GM19351 (cell line): ENCODE data around the gene HIRIP3.
"Not testable (repeated sequence)": the region's sequence is repeated elsewhere in the genome, so short reads cannot be mapped to it uniquely, and the experiment has no call there.

ENCODE experiments used
- ATAC-seq: cut with Tn5 transposase; IDR thresholded peaks from one replicate; pipeline ENCODE4 v1.9.1; 2021; ENCODE audit warnings: mild to moderate bottlenecking, moderate library complexity; ENCODE audit not compliant: unreplicated experiment

HIRIP3 gene

DNA sequence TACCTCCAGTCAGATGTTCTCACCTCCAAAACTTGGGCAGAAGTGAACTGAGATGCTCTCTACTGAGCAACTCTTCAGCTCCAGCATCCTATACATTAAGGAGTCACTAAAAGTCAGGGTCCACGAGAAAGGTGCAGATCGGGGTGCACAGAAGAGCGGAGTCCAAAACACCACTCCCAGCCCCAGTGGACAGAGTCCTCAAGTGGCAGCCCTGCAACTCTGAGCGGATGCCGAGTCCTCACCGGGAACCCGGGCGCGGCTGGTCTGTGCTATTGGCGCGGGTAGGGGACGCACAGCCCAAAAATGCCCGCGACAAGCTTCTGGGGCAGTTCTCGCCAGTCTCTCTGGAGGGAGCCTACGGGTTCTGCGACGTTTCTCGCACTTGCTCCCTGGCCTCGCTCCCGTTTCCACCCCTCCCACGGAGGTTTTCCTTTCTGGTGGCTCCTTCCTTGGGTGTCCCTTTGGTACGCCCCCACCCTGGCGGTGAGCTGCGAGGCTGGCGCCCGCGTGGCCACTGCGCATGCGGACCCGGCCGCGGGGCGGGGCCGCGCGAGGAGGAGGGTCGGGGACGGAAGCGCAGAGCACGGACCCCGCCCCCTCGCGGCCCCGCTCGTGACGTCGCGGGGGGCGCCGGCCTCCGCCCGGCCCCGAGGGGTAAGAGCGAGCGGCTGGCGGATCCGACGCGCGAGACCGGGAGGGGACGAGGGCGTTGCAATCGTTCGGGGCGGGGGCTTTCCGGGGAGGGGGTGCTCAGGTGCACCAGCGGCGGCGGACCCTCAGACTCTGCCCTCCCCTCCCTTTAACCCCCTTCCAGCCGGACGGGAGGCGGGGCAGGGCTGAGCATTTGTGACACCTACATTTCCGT lies 33.7 kb downstream of the HIRIP3 start, which contains the start of gene TMEM219:
Gene TMEM219 (plus strand): TSS at position 601 of the 865 bp plus-strand sequence. CDS start 1,065 bp downstream, outside the sequence.
- ATAC-seq = peak; percentile 79

DNA sequence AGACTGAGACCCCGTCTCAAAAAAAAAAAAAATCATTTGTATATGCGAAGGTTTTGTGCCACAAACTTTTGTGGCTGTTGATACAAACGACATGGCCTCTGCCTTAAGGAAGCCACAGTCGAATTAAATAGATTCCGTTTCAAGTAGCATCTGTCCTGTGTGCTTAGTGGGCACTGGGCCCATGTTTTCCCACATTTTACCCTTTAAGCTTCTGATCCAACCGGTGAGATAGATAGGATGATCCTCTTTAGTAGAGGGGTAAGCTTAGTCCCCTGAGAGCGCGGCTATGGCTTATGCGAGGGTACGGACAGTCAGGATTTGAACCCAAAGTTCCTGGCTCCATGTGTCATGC lies 34.3 kb downstream of the HIRIP3 start:
- ATAC-seq = no peak

GRCh38 chr16:29959821-29960220 lies 35.6 kb downstream of the HIRIP3 start:
- not testable (repeated sequence) for ATAC-seq

- ATAC-seq = no peak
Measured at GRCh38 chr16:29959293-29959692, 36.1 kb downstream of the HIRIP3 start.

DNA sequence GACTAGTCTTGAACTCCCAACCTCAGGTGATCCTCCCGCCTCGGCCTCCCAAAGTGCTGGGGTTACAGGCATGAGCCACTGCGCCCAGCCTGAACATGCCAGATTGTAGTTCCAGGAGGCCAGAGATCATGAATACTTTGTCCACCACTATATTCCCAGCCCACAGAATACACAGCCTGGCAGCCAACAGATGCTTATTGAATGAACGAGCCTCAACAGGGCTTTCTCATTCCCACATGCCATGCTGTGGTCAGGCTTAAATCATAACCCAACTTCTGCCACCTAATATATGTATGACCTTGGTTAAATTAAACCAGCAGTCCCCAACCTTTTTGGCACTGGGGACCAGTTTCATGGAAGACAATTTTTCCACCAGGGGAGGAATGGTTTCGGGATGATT lies 36.7 kb downstream of the HIRIP3 start:
- ATAC-seq = no peak

DNA sequence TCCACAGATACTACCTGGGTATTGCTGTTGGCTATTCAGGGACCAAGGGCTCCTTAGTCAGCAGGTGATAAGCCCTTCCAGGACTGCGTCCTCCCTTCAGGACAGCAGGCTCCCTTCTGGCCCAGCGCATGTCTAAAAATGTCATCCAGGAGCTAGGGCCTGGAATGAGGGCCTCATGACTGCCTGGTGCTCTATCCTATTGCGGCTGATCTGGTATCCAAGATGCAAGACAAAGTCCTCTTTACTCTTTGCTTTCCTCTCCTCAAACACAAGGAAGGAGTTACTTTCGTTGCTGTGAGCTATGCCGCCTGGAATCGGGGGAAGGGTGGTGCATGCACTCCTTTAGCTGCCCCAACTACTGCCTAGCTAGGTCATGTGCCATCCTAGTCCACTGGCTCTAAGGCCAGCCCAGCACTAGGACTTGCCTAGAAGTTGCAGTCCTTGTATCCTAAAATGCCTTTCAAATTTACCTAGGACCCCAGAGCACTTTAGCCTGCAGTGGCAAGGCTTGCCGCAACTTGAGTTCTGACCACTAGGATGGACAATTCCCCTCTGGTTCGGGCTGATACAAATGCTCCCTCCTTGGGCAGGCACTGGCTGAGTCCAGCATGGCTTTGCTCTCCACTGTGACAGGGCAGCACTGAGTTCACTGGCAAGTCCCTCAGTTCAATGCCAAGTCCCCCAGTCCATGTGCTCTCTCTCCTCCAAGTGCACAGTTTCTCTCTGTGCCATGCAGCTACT lies 43.6 kb downstream of the HIRIP3 start:
- ATAC-seq = no peak

DNA sequence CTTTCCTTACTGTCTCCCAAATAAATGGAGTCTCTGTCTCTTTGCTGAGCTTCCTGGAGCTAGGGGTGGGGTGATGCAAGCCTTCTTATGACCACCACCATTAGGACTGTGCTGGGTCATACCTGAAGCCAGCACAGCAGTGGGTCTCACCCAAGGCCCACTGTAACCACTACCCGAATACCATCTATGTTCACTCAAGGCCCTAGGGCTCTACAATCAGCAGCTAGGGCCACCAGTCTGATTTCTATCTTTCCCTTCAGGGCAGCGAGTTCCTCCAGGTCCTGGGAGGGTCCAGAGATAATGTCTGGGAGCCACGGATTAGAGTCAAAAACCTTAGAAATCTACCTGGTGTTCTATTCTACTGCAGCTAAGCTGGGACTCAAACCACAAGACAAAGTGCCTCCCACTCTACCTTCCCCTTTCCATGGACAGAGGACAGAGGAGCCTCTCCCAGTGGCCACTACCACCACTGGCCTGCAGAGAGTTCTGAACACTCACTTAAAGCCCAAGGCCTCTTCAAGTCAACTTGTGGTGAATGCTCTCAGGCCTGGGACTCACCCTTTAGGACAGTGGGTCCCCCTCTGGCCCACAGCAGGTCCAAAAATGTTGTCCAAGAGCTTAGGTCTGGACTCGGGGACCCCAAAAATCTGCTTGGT lies 44.5 kb downstream of the HIRIP3 start:
- ATAC-seq = no peak

GRCh38 chr16:29947897-29948296 lies 47.5 kb downstream of the HIRIP3 start:
- no peak for ATAC-seq

- no peak for ATAC-seq
Measured at GRCh38 chr16:29943846-29944799, 51.3 kb downstream of the HIRIP3 start.
